ENCODE measurements around the gene GJC2. TPM values are rescaled to one million over a fixed set of nuclear protein-coding genes. Genes with fewer than 3 reads are reported as not detected.

The GJC2 gene
- total and polyA plus RNA-seq, 5 experiments from 2014 or later: 0.16 to 2.8 (median 1.4) TPM; not detected in 1

DNA sequence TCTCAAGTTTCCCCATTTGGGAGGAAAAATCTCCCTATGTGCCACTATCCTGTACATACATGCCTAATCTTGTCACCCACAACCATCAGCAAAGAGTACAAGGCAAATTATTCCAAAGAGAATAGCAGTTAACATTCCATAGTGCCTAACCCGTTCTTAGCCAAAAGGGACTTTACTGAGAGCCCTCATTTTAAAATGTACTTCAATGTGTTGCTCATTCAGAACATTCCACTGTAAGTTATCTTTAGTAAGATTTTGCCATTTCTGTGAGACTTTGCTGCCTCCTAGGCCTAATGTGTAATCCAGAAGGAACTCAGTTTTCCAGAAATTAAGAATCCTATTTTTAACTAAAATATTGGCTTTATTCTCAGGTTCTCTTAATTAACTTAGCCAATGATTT is 29.4 kb upstream of the GJC2 start:
- H3K27me3 Mint-ChIP-seq: peaks cover 0 to 3% (median 0%) of the 10 kb centered on the region in 5 donors
- H3K27ac Mint-ChIP-seq: no peak overlapping the region
- H3K9me3 Mint-ChIP-seq: no peaks in the 10 kb centered on the region
- DNase-seq: no peak
- ATAC-seq: no peak
- H3K36me3 Mint-ChIP-seq: peaks cover 0 to 2% (median 0%) of the 10 kb centered on the region in 3 donors
- no peak overlapping the region for H3K4me3 Mint-ChIP-seq
- POLR2A ChIA-PET: no interaction called here
- H3K4me1 Mint-ChIP-seq: peaks cover 0 to 7% (median 2%) of the 10 kb centered on the region in 4 donors

DNA sequence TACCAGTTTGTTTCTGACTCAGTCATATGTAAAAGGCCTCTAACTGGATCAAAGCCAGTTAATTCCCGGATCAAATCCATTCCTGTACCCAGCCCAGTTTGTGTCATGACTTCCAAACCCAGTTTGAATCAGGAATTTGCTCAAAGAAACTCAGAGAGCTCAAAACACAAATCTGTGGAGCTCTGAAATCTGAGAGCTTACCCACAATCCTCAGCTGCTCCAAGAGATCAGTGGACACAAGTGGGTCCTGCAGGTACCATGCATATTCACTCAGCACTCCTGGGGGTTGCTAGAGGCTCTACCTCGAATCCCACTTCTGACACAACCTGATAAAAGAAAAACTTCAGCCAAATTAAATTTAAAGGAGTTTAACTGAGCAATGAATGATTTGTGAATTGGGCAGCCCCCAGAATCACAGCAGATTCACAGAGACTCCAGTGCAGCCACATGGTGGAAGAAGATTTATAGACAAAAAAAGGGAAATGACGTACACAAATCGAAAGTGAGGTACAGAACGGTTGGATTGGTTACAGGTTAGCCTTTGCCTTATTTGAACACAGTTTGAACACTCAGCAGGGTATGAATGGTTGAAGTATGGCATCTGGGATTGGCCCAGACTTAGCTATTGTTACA is 28.8 kb upstream of the GJC2 start:
- peak overlapping the region in 7 of 10 donors; percentile 1 to 76 (median 55) for H3K27ac Mint-ChIP-seq
- peak; percentile 68 to 77 for ATAC-seq
- H3K9me3 Mint-ChIP-seq: no peaks in the 10 kb centered on the region
- DNase-seq: peak in 1 of 10 donors; percentile 39
- peaks cover 0 to 3% (median 0%) of the 10 kb centered on the region in 5 donors for H3K27me3 Mint-ChIP-seq
- peaks cover 0 to 7% (median 2%) of the 10 kb centered on the region in 4 donors for H3K4me1 Mint-ChIP-seq
- peak overlapping the region in 8 of 10 donors; percentile 5 to 41 (median 28) for H3K4me3 Mint-ChIP-seq
- H3K36me3 Mint-ChIP-seq: peaks cover 0 to 2% (median 0%) of the 10 kb centered on the region in 3 donors
- POLR2A ChIA-PET: interaction anchor here (1.0 kb wide), 1 partner anchor 34 kb away, joined by 3 read pairs; no protein-coding TSS in a partner anchor

- peaks cover 0 to 7% (median 2%) of the 10 kb centered on the region in 4 donors for H3K4me1 Mint-ChIP-seq
- ATAC-seq (no peak), DNase-seq (no peak)
- POLR2A ChIA-PET: interaction anchor here (0.5 kb wide), 1 partner anchor 30 kb away, joined by 3 read pairs; no protein-coding TSS in a partner anchor
- no peak overlapping the region for H3K4me3 Mint-ChIP-seq
- peaks cover 0 to 1% (median 0%) of the 10 kb centered on the region in 3 donors for H3K36me3 Mint-ChIP-seq
- peaks cover 3 to 12% (median 5%) of the 10 kb centered on the region in 5 donors for H3K27me3 Mint-ChIP-seq
- no peaks in the 10 kb centered on the region for H3K9me3 Mint-ChIP-seq
- peak overlapping the region in 1 of 10 donors; percentile 3 for H3K27ac Mint-ChIP-seq
Measured at GRCh38 chr1:228122921-228123441, 26.7 kb upstream of the GJC2 start.

DNA sequence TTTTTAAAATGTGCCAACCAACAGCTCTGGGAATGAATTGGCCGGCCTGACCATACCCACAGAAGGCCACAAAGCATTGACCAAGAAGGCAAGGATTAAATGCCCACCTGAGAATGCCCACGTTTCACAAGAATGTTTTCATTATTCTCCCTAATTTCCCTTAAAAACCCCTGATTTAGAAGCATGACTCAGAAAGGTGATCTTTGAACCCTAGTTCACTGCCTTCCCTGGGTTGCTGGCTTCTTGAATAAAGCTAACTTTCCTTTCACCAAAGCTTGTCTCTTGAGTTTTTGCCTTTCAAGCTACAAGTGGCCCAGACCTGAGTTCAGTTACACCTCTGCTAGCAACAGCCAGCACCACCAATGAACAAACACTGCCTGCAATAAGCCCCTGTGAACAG is 26.2 kb upstream of the GJC2 start:
- Mint-ChIP-seq H3K4me1 (peaks cover 0 to 7% (median 2%) of the 10 kb centered on the region in 4 donors), H3K27ac (no peak overlapping the region), H3K36me3 (no peaks in the 10 kb centered on the region), H3K27me3 (peaks cover 5 to 17% (median 7%) of the 10 kb centered on the region in 5 donors), H3K4me3 (no peak overlapping the region), H3K9me3 (no peaks in the 10 kb centered on the region)
- ATAC-seq: no peak
- POLR2A ChIA-PET: no interaction called here
- no peak for DNase-seq

- H3K27ac Mint-ChIP-seq: peak overlapping the region in 1 of 10 donors; percentile 12
- peaks cover 0 to 7% (median 1%) of the 10 kb centered on the region in 4 donors for H3K4me1 Mint-ChIP-seq
- H3K4me3 Mint-ChIP-seq: no peak overlapping the region
- peaks cover 5 to 24% (median 7%) of the 10 kb centered on the region in 5 donors for H3K27me3 Mint-ChIP-seq
- no peaks in the 10 kb centered on the region for H3K9me3 Mint-ChIP-seq
- ATAC-seq (no peak), DNase-seq (no peak)
- no peaks in the 10 kb centered on the region for H3K36me3 Mint-ChIP-seq
- POLR2A ChIA-PET: interaction anchor here (1.1 kb wide), 1 partner anchor 16 kb away, joined by 3 read pairs; no protein-coding TSS in a partner anchor
Measured at GRCh38 chr1:228125185-228125584, 24.5 kb upstream of the GJC2 start.

DNA sequence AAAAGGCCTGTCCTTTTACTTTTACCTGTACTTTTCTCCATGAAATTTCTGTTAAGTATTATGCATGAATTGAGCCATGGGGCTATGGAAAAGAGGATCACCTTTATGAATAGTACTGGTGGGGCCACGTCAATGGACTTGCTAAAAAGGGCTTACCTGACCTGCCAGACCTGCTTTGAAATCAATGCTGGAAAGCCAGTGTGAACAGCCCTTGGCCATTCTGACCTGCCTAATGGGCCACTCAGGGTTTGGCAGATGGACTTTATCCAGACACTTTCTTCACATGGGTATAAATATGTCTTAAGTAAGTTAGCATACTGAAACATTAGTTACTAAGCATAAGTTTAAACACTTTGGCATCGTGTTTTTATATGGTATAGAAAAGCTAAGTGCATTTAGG is 18.0 kb upstream of the GJC2 start:
- no peak overlapping the region for H3K4me3 Mint-ChIP-seq
- ATAC-seq: no peak
- DNase-seq: no peak
- no peaks in the 10 kb centered on the region for H3K9me3 Mint-ChIP-seq
- no peaks in the 10 kb centered on the region for H3K36me3 Mint-ChIP-seq
- peaks cover 5 to 24% (median 10%) of the 10 kb centered on the region in 5 donors for H3K27me3 Mint-ChIP-seq
- H3K27ac Mint-ChIP-seq: no peak overlapping the region
- peaks cover 0 to 16% (median 2%) of the 10 kb centered on the region in 4 donors for H3K4me1 Mint-ChIP-seq
- POLR2A ChIA-PET: interaction anchor here (1.5 to 2.2 kb wide), 2 partner anchors 31 to 35 kb away, joined by 3 to 16 read pairs; no protein-coding TSS in a partner anchor

DNA sequence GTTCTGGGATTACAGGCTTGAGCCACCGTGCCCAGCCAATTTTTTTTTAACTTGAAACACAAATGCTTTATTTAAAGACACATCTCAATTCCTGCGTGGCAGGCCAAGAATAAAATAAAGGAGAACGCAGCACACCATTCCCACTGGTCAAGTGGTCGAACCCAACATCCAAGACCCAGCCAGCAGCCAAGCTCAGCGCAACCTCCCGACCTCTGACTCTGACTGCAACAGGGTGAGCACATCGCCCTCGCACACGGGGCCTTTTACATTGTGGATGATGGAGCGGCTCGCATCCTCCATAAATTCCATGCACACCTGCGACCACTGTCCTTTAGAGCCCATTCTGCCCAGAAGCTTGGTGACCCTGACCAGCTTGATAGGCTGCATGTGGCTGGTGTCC is 15.1 kb upstream of the GJC2 start:
- Mint-ChIP-seq H3K9me3 (no peaks in the 10 kb centered on the region), H3K27me3 (peaks cover 0 to 5% (median 2%) of the 10 kb centered on the region in 5 donors), H3K27ac (peak overlapping the region in 1 of 10 donors; percentile 20), H3K36me3 (no peaks in the 10 kb centered on the region), H3K4me1 (peaks cover 0 to 33% (median 10%) of the 10 kb centered on the region in 4 donors), H3K4me3 (no peak overlapping the region)
- ATAC-seq (no peak), DNase-seq (no peak)
- POLR2A ChIA-PET: interaction anchor here (1.4 kb wide), 1 partner anchor 32 kb away, joined by 6 read pairs; no protein-coding TSS in a partner anchor

DNA sequence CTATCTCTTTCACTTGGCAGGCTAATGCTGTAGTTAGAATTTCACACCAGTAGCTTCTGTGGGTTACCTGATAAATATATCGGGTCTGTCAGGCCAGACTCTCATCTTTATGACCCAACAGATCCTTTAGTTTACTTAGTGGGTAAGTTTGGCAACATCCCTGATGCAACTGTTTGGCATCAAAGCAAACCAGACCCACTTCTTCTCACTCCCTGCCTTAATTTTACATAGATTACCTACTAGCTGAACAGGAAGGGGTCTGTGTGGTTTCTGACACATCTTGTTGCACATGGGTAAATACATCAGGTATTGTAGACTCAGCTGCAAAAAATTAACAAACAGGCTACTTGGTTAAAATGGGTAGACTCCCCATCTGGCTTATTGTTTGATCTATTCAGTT is 12.8 kb upstream of the GJC2 start:
- Mint-ChIP-seq H3K9me3 (no peaks in the 10 kb centered on the region), H3K27ac (peak overlapping the region in 8 of 10 donors; percentile 12 to 87 (median 74)), H3K4me1 (peaks cover 0 to 42% (median 14%) of the 10 kb centered on the region in 4 donors), H3K27me3 (no peaks in the 10 kb centered on the region), H3K4me3 (no peak overlapping the region), H3K36me3 (no peaks in the 10 kb centered on the region)
- ATAC-seq (no peak), DNase-seq (peak in 1 of 10 donors; percentile 32)
- POLR2A ChIA-PET: interaction anchor here (0.9 to 9.0 kb wide), 3 partner anchors 16 to 30 kb away, joined by 3 to 128 read pairs (median 8); partner anchors contain the start of gene IBA57

GRCh38 chr1:228139406-228139930 is 10.3 kb upstream of the GJC2 start:
- Mint-ChIP-seq H3K4me1 (peaks cover 10 to 66% (median 40%) of the 10 kb centered on the region in 4 donors), H3K27ac (peak overlapping the region; percentile 96 to 100 (median 100)), H3K36me3 (no peaks in the 10 kb centered on the region), H3K27me3 (no peaks in the 10 kb centered on the region), H3K4me3 (peak overlapping the region; percentile 83 to 99 (median 96)), H3K9me3 (no peaks in the 10 kb centered on the region)
- ATAC-seq (peak in 1 of 2 donors; percentile 0), DNase-seq (no peak)
- POLR2A ChIA-PET: interaction anchor here (1.1 to 9.0 kb wide), 7 partner anchors 12 to 347 kb away, joined by 3 to 128 read pairs (median 8); partner anchors contain the start of genes ARF1, IBA57, MRPL55 and RNF187

- H3K9me3 Mint-ChIP-seq: no peaks in the 10 kb centered on the region
- ATAC-seq (peak; percentile 84), DNase-seq (peak; percentile 99 to 100 (median 100))
- no peaks in the 10 kb centered on the region for H3K36me3 Mint-ChIP-seq
- POLR2A ChIA-PET: interaction anchor here (0.7 to 9.0 kb wide), 16 partner anchors 9 to 346 kb away, joined by 3 to 128 read pairs (median 4); partner anchors contain the start of genes ARF1, IBA57, MRPL55 and RNF187
- H3K27ac Mint-ChIP-seq: peak within 1 kb of the TSS; percentile 96 to 100 (median 100)
- peaks cover 10 to 66% (median 43%) of the 10 kb centered on the region in 4 donors for H3K4me1 Mint-ChIP-seq
- H3K27me3 Mint-ChIP-seq: no peaks in the 10 kb centered on the region
- peak within 1 kb of the TSS; percentile 83 to 99 (median 96) for H3K4me3 Mint-ChIP-seq
Measured at GRCh38 chr1:228139931-228140723, 9.6 kb upstream of the GJC2 start, which contains the start of gene GUK1. GUK1 (plus strand) TSS chr1:228140279; CDS start chr1:228140303, 24 bp downstream.

DNA sequence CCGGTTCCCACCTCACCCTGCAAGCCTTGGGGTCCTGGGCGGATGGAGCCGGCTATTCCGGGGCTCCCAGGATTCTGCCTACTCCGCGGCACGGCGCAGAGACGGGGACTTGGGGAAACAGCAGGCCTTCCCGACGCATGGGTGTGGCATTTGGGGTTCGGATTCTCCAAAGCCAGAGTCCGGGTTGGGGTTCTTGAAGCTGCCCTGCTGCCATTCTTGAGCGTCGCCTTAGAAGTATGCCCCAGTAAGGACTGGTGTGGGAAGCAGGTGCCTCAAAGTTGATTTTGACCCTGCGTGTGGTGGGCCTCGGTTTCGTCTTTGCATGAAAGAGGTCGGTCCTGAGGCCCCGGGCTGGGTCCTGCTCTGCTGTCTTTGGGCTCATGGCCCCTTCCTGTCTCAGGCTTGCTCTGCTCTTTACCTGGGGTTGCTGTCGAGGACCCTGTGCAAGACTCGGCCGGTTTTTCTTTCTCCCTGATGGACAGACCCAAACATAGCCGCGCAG is 9.0 kb upstream of the GJC2 start:
- H3K9me3 Mint-ChIP-seq: no peaks in the 10 kb centered on the region
- POLR2A ChIA-PET: interaction anchor here (0.7 to 9.0 kb wide), 15 partner anchors 10 to 346 kb away, joined by 3 to 128 read pairs (median 5); partner anchors contain the start of genes IBA57, MRPL55, RNF187 and TRIM11
- no peaks in the 10 kb centered on the region for H3K27me3 Mint-ChIP-seq
- peak in 1 of 10 donors; percentile 21 for DNase-seq
- peak overlapping the region; percentile 90 to 100 (median 100) for H3K27ac Mint-ChIP-seq
- no peaks in the 10 kb centered on the region for H3K36me3 Mint-ChIP-seq
- no peak for ATAC-seq
- peak overlapping the region; percentile 83 to 99 (median 96) for H3K4me3 Mint-ChIP-seq
- H3K4me1 Mint-ChIP-seq: peaks cover 10 to 66% (median 44%) of the 10 kb centered on the region in 4 donors
